GM11168 (cell line): ENCODE measurements around the gene ATL2.
"Not testable (repeated sequence)": the region's sequence is repeated elsewhere in the genome, so short reads cannot be mapped to it uniquely, and the experiment has no call there.

ENCODE experiments used
- in situ Hi-C: fragments of 300-500 bp; cut with MboI; formaldehyde crosslinking; loops from one replicate; pipeline ENCODE4 v1.12.0; 2022; ENCODE audit warnings: low sequenced_read_pairs; ENCODE audit not compliant: unreplicated experiment

Gene ATL2

GRCh38 chr2:38394041-38394440 is 17.0 kb upstream of the ATL2 start:
- in situ Hi-C loops: no loop called here

- in situ Hi-C loops: no loop called here
These were observed 13.9 kb upstream of the ATL2 start for GRCh38 chr2:38390947-38391346.

GRCh38 chr2:38387887-38388286 is 10.8 kb upstream of the ATL2 start:
- in situ Hi-C loops: no loop called here

GRCh38 chr2:38386821-38387220 is 9.7 kb upstream of the ATL2 start:
- in situ Hi-C loops: no loop called here

- in situ Hi-C loops: no loop called here
These were observed 9.3 kb upstream of the ATL2 start for GRCh38 chr2:38386377-38386776.

GRCh38 chr2:38384338-38384737 is 7.3 kb upstream of the ATL2 start:
- in situ Hi-C loops: no loop called here

GRCh38 chr2:38383741-38384140 is 6.7 kb upstream of the ATL2 start:
- in situ Hi-C loops: not testable (repeated sequence)

- in situ Hi-C loops: no loop called here
These were observed 4.5 kb upstream of the ATL2 start for GRCh38 chr2:38381381-38382143.

GRCh38 chr2:38380397-38381130 is 3.5 kb upstream of the ATL2 start:
- in situ Hi-C loops: no loop called here

- in situ Hi-C loops: no loop called here
These were observed 575 bp downstream of the ATL2 start for GRCh38 chr2:38376346-38377049.

GRCh38 chr2:38375696-38376345 is 1.3 kb downstream of the ATL2 start:
- in situ Hi-C loops: no loop called here

GRCh38 chr2:38374984-38375383 is 2.1 kb downstream of the ATL2 start:
- in situ Hi-C loops: no loop called here

- in situ Hi-C loops: no loop called here
These were observed 5.8 kb downstream of the ATL2 start for GRCh38 chr2:38371235-38371634.

GRCh38 chr2:38370664-38371063 is 6.4 kb downstream of the ATL2 start:
- in situ Hi-C loops: no loop called here

GRCh38 chr2:38362232-38362631 is 14.8 kb downstream of the ATL2 start:
- in situ Hi-C loops: no loop called here

- in situ Hi-C loops: no loop called here
These were observed 16.9 kb downstream of the ATL2 start for GRCh38 chr2:38360177-38360576.

- in situ Hi-C loops: no loop called here
These were observed 23.7 kb downstream of the ATL2 start for GRCh38 chr2:38353402-38353801.

GRCh38 chr2:38352336-38352735 is 24.7 kb downstream of the ATL2 start:
- in situ Hi-C loops: no loop called here

- in situ Hi-C loops: no loop called here
These were observed 31.6 kb downstream of the ATL2 start for GRCh38 chr2:38345323-38346038.

- in situ Hi-C loops: no loop called here
These were observed 32.3 kb downstream of the ATL2 start for GRCh38 chr2:38344813-38345212.
